Heart left ventricle (tissue), 16 donors: ENCODE results near the gene SMCO2. TPM values are rescaled to one million over a fixed set of nuclear protein-coding genes. Genes with fewer than 3 reads are reported as not detected.
A peak's percentile ranks its signal among the peaks of the same experiment; 100 is the strongest.

ENCODE experiments used
- ATAC-seq, 4 donors: fragments of 200-7000 bp; cut with Tn5 transposase; one replicate each; pipeline ENCODE4 v1.9.1; 2020 to 2022; ENCODE audit warnings: moderate library complexity in 4 of 4, mild to moderate bottlenecking in 3 of 4, moderate number of reproducible peaks in 1 of 4
- DNase-seq, 5 donors: peaks; one replicate each; pipeline ENCODE4 v3.0.0-alpha.2; 2020
- H3K27ac ChIP-seq, 12 donors: fragments of 200-600 bp; sonication (generic) in 4 of 12; one replicate each; pipeline versions ENCODE4 v1.5.0 to v1.8.0; 2016 to 2022; ENCODE audit warnings: mild to moderate bottlenecking in 2 of 12
- H3K27me3 ChIP-seq, 9 donors: fragments of 200-600 bp; sonication (generic) in 2 of 9; one replicate each; pipeline versions ENCODE4 v1.5.1 to v1.8.0; 2016 to 2022; ENCODE audit warnings: mild to moderate bottlenecking in 3 of 9
- H3K36me3 ChIP-seq, 9 donors: fragments of 200-600 bp; sonication (generic) in 2 of 9; one replicate each; pipeline versions ENCODE4 v1.5.0 to v1.8.0; 2018 to 2022; ENCODE audit warnings: mild to moderate bottlenecking in 2 of 9
- H3K4me1 ChIP-seq, 12 donors: fragments of 200-600 bp; sonication (generic) in 4 of 12; one replicate each; pipeline versions ENCODE4 v1.5.0 to v1.8.0; 2016 to 2022; ENCODE audit warnings: mild to moderate bottlenecking in 3 of 12
- H3K4me3 ChIP-seq, 12 donors: fragments of 200-600 bp; sonication (generic) in 4 of 12; one replicate each; pipeline versions ENCODE4 v1.5.0 to v1.8.0; 2017 to 2022; ENCODE audit warnings: mild to moderate bottlenecking in 9 of 12, moderate library complexity in 4 of 12
- H3K9me3 ChIP-seq, 12 donors: fragments of 200-600 bp; sonication (generic) in 4 of 12; one replicate each; pipeline versions ENCODE4 v1.5.0 to v1.8.0; 2016 to 2022; ENCODE audit warnings: mild to moderate bottlenecking in 1 of 12
- POLR2A ChIP-seq, 2 donors: fragments of 450-650 bp; IDR thresholded peaks; one replicate each; pipeline ENCODE4 v1.6.1; 2017; ENCODE audit warnings: antibody characterized with exemption in 2 of 2, mild to moderate bottlenecking in 2 of 2, moderate library complexity in 2 of 2
- WGBS, 4 donors: extraction: QIAGEN DNeasy Blood & Tissue Kit in 2 of 4; methylation state at CpG; one replicate each; pipeline versions ENCODE4 v1.1.5 to v1.1.7; 2013 to 2018; 5-methylcytosine and 5-hydroxymethylcytosine counted together
- intact Hi-C, 10 donors: fragments of 100-400 bp; cut with DNase I; formaldehyde crosslinking; loops; one replicate each; pipeline versions ENCODE4 v1.11.1 to v1.14.2; 2022
- polyA plus RNA-seq, 2 donors: library from polyadenylated mRNA; stranded (reverse); fragments of 200-250 nt; gene quantifications; one replicate each; pipeline ENCODE4 v1.2.3, GENCODE V29; 2013
- total RNA-seq, 9 donors: library from RNA; depleted of rRNA in 2 of 9; stranded (reverse); fragments of >200 nt in 2 of 9; fragmentation: NEBNext Ultra II Directional in 3 of 9; extraction: Animal tissue kit (Norgen Biotek cat#: 25700) in 3 of 9; gene quantifications; one replicate each; pipeline versions ENCODE4 v1.1.0 to v1.2.4, GENCODE V29; 2016 to 2023
- TF ChIP-seq, protein P1 (sequence below), 12 donors: fragments of 200-600 bp; sonication (generic) in 4 of 12; IDR thresholded peaks; one replicate each; pipeline versions ENCODE4 v1.5.0 to v1.8.0; 2018 to 2022; ENCODE audit warnings: antibody characterized with exemption in 12 of 12, mild to moderate bottlenecking in 5 of 12
- donor health status: ischemic (EF 13 %, LVEDD 7.1; RV severe dilation, severe dysfunction).
- donor health status: healthy with polysubstance abuse.
- donor health status: DM: no; HTN: yes; CAD: no.
- donor health status: DM: no; HTN: no; CAD: no.
- donor health status: ischemic (EF 25% LVEDD 6.9; RV normal size, moderate dysfunction).
- donor health status: ischemic (EF 25% LVEDD 5.7; RV mildly dilated, moderate dysfunction).
- donor health status: healthy.
- donor health status: DM: yes; HTN: yes; CAD: no.
- donor health status: ischemic (EF 35%, LVEDD 5.7; RV mildly dilated, moderate dysfunction).
- donor health status: nonischemic (EF 11% LVEDD 7.7; RV severe dilation, severe dysfunction).
- donor health status: DM: yes; HTN: yes; CAD: no.
- donor health status: PGD.
- donor health status: ischemic (EF 29% LVEDD 5.4; RV normal size, mild dysfunction).
- donor health status: nonischemic (EF 23%, LVEDD 6.1; RV moderate dilation, normal function).

SMCO2 gene
- total and polyA plus RNA-seq, 11 donors: 0.54 to 1.2 (median 0.58) TPM; not detected in 8

GRCh38 chr12:27478949-27479348 is 32.4 kb downstream of the SMCO2 start:
- H3K9me3 ChIP-seq: peaks cover 0 to 33% (median 25%) of the 10 kb centered on the region in 12 donors
- H3K4me1 ChIP-seq: peaks cover 0 to 11% (median 7%) of the 10 kb centered on the region in 12 donors
- peak; percentile 41 to 67 (median 52) for ATAC-seq
- no peaks in the 10 kb centered on the region for H3K36me3 ChIP-seq
- intact Hi-C loops: no loop called here
- TF ChIP-seq, protein P1, sequence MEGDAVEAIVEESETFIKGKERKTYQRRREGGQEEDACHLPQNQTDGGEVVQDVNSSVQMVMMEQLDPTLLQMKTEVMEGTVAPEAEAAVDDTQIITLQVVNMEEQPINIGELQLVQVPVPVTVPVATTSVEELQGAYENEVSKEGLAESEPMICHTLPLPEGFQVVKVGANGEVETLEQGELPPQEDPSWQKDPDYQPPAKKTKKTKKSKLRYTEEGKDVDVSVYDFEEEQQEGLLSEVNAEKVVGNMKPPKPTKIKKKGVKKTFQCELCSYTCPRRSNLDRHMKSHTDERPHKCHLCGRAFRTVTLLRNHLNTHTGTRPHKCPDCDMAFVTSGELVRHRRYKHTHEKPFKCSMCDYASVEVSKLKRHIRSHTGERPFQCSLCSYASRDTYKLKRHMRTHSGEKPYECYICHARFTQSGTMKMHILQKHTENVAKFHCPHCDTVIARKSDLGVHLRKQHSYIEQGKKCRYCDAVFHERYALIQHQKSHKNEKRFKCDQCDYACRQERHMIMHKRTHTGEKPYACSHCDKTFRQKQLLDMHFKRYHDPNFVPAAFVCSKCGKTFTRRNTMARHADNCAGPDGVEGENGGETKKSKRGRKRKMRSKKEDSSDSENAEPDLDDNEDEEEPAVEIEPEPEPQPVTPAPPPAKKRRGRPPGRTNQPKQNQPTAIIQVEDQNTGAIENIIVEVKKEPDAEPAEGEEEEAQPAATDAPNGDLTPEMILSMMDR (IDR thresholded peaks at IDR 0.05): no peak
- no peak for TF ChIP-seq POLR2A (IDR thresholded peaks at IDR 0.05)
- DNase-seq: peak in 3 of 5 donors; percentile 22 to 29 (median 26)
- no peak overlapping the region for H3K4me3 ChIP-seq
- no peak overlapping the region for H3K27ac ChIP-seq
- no peaks in the 10 kb centered on the region for H3K27me3 ChIP-seq

DNA sequence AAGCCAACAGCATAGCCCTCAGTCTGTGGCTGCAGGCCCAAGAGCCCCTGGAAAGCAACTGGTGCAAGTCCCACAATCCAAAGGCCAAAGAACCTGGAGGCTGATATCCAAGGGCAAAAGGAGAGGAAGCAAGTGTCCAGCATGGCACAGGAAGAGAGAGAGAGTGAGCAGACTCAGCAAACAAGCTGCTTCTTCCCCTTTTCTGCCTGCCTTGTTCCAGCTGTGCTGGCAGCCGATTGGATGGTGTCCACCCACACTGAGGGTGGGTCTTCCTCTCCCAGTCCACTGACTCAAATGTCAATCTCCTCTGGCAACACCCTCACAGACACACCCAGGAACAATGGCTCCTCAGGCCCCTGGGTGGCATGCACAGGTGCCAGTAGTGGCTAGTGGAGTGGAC is 33.5 kb downstream of the SMCO2 start:
- no peak overlapping the region for H3K27ac ChIP-seq
- ATAC-seq (no peak), DNase-seq (no peak)
- H3K9me3 ChIP-seq: peaks cover 0 to 33% (median 25%) of the 10 kb centered on the region in 12 donors
- TF ChIP-seq, protein P1 (IDR thresholded peaks at IDR 0.05): no peak
- TF ChIP-seq POLR2A (IDR thresholded peaks at IDR 0.05): no peak
- WGBS, 4 donors: 66 to 100% (median 90%) methylated on average over 1 of the region's 1 CpG
- H3K27me3 ChIP-seq: no peaks in the 10 kb centered on the region
- intact Hi-C loops: loop anchor here in 1 of 10 donors (5.0 kb wide), 1 partner anchor 38 kb away; no protein-coding TSS in a partner anchor
- H3K4me3 ChIP-seq: no peak overlapping the region
- peaks cover 0 to under 1% (median 0%) of the 10 kb centered on the region in 12 donors for H3K4me1 ChIP-seq
- no peaks in the 10 kb centered on the region for H3K36me3 ChIP-seq

DNA sequence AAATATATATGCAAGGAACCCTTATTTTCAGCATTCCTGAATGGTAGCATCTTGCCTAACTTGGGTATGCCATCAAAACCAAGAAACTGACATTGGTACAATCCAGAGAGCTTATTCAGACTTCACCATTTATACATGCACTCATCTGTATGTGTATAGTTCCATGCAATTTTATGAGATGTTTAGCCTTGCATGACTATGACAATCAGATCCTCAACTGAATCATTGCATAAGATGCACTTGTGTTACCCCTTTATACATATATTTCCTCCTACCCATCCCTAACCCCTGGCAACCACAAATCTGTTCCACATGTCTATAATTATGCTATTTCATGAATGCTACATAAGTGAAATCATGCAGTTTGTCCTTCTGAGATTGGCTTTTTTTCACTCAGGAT is 40.4 kb downstream of the SMCO2 start:
- intact Hi-C loops: no loop called here
- no peaks in the 10 kb centered on the region for H3K27me3 ChIP-seq
- H3K27ac ChIP-seq: no peak overlapping the region
- no peak overlapping the region for H3K4me3 ChIP-seq
- H3K4me1 ChIP-seq: no peaks in the 10 kb centered on the region
- TF ChIP-seq, protein P1 (IDR thresholded peaks at IDR 0.05): no peak
- TF ChIP-seq POLR2A (IDR thresholded peaks at IDR 0.05): no peak
- no peaks in the 10 kb centered on the region for H3K9me3 ChIP-seq
- H3K36me3 ChIP-seq: no peaks in the 10 kb centered on the region
- DNase-seq: no peak
- ATAC-seq: no peak

DNA sequence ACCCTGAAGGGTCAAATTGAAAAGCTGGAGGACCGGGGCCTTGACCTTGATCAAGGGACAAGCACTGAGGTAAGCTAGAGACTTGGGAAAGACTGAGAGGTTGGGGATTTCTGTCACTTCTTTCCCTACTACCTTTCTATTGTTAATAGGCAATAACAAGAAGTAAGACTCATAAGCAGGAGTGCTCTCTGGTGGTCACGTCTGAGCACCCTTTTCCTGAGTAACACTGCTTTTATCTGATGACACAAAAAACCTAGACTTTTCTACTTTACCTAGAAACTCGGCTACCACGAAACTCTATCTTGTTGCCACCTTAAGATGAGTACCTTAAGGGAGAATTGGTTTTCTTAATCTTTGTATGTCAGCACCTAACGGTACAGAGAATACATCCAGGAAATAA is 41.9 kb downstream of the SMCO2 start:
- ATAC-seq: no peak
- intact Hi-C loops: no loop called here
- Histone ChIP-seq H3K27ac (no peak overlapping the region), H3K4me1 (no peaks in the 10 kb centered on the region), H3K9me3 (no peaks in the 10 kb centered on the region), H3K36me3 (no peaks in the 10 kb centered on the region), H3K27me3 (no peaks in the 10 kb centered on the region), H3K4me3 (no peak overlapping the region)
- TF ChIP-seq, protein P1 (IDR thresholded peaks at IDR 0.05): no peak
- no peak for TF ChIP-seq POLR2A (IDR thresholded peaks at IDR 0.05)
- no peak for DNase-seq
- 64 to 86% (median 76%) methylated on average over 5 of the region's 5 CpGs for WGBS, 4 donors
